ENCODE results near the gene CD47. TPM values are rescaled to one million over a fixed set of nuclear protein-coding genes. Genes with fewer than 3 reads are reported as not detected.

The CD47 gene
- total RNA-seq, 2 donors from 2014 or later = 68.1 to 101 TPM

GRCh38 chr3:108122276-108122675 is 31.4 kb upstream of the CD47 start:
- H3K27ac ChIP-seq = no peak overlapping the region
- intact Hi-C loops (cut with DNase I) = no loop called here
- H3K27me3 ChIP-seq = no peaks in the 10 kb centered on the region
- TF ChIP-seq, protein P1, sequence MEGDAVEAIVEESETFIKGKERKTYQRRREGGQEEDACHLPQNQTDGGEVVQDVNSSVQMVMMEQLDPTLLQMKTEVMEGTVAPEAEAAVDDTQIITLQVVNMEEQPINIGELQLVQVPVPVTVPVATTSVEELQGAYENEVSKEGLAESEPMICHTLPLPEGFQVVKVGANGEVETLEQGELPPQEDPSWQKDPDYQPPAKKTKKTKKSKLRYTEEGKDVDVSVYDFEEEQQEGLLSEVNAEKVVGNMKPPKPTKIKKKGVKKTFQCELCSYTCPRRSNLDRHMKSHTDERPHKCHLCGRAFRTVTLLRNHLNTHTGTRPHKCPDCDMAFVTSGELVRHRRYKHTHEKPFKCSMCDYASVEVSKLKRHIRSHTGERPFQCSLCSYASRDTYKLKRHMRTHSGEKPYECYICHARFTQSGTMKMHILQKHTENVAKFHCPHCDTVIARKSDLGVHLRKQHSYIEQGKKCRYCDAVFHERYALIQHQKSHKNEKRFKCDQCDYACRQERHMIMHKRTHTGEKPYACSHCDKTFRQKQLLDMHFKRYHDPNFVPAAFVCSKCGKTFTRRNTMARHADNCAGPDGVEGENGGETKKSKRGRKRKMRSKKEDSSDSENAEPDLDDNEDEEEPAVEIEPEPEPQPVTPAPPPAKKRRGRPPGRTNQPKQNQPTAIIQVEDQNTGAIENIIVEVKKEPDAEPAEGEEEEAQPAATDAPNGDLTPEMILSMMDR (IDR thresholded peaks at IDR 0.05) = no peak
- no peak overlapping the region for H3K4me3 ChIP-seq
- no peaks in the 10 kb centered on the region for H3K36me3 ChIP-seq
- no peak overlapping the region for H3K9ac ChIP-seq (ENCODE audit: low read depth in 2 of 2, low read length in 2 of 2)
- H3K9me3 ChIP-seq = no peaks in the 10 kb centered on the region
- no peak for DNase-seq
- H3K4me1 ChIP-seq = no peaks in the 10 kb centered on the region

- intact Hi-C loops (cut with DNase I) = no loop called here
- Histone ChIP-seq H3K9ac (ENCODE audit: low read depth in 2 of 2, low read length in 2 of 2) (no peak overlapping the region), H3K27me3 (no peaks in the 10 kb centered on the region), H3K4me1 (no peaks in the 10 kb centered on the region), H3K36me3 (no peaks in the 10 kb centered on the region), H3K27ac (no peak overlapping the region), H3K4me3 (no peak overlapping the region), H3K9me3 (no peaks in the 10 kb centered on the region)
- no peak for DNase-seq
- TF ChIP-seq, protein P1 (IDR thresholded peaks at IDR 0.05) = no peak
Observed at GRCh38 chr3:108119398-108120104, 28.7 kb upstream of the CD47 start.

- no peaks in the 10 kb centered on the region for H3K9me3 ChIP-seq
- no peaks in the 10 kb centered on the region for H3K4me1 ChIP-seq
- no peaks in the 10 kb centered on the region for H3K27me3 ChIP-seq
- H3K27ac ChIP-seq = no peak overlapping the region
- intact Hi-C loops (cut with DNase I) = no loop called here
- DNase-seq = no peak
- no peaks in the 10 kb centered on the region for H3K36me3 ChIP-seq
- no peak overlapping the region for H3K9ac ChIP-seq (ENCODE audit: low read depth in 2 of 2, low read length in 2 of 2)
- H3K4me3 ChIP-seq = no peak overlapping the region
- TF ChIP-seq, protein P1 (IDR thresholded peaks at IDR 0.05) = no peak
Observed at GRCh38 chr3:108118038-108118768, 27.4 kb upstream of the CD47 start.

DNA sequence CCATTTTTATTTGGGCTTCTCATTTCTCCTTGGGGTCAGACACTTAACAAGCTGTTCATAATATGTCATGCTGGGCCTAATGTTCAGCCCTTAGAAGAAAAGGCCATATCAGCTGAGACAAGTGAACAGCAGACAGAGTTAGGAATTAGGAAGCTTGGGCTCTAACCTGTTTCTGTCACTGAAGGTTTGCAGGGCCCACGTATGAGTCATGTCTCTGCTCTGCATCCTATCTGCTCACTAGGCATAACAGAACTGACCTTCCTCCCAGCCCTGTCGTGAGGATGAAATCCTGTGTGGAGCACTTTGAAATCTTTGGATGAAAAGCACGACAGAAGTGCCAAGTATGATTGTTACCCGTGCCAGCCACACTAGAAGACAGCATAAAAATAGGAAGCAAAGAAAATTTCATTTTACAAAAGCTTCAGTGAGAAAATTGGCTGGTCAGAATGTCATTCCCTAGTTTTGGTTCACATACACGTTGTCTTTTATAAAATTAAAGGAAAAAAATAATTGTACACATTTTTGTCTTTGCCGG is 26.5 kb upstream of the CD47 start:
- Histone ChIP-seq H3K4me1 (no peaks in the 10 kb centered on the region), H3K9me3 (no peaks in the 10 kb centered on the region), H3K27me3 (no peaks in the 10 kb centered on the region), H3K4me3 (no peak overlapping the region), H3K9ac (ENCODE audit: low read depth in 2 of 2, low read length in 2 of 2) (no peak overlapping the region), H3K27ac (no peak overlapping the region), H3K36me3 (no peaks in the 10 kb centered on the region)
- intact Hi-C loops (cut with DNase I) = no loop called here
- TF ChIP-seq, protein P1 (IDR thresholded peaks at IDR 0.05) = no peak
- DNase-seq = no peak

DNA sequence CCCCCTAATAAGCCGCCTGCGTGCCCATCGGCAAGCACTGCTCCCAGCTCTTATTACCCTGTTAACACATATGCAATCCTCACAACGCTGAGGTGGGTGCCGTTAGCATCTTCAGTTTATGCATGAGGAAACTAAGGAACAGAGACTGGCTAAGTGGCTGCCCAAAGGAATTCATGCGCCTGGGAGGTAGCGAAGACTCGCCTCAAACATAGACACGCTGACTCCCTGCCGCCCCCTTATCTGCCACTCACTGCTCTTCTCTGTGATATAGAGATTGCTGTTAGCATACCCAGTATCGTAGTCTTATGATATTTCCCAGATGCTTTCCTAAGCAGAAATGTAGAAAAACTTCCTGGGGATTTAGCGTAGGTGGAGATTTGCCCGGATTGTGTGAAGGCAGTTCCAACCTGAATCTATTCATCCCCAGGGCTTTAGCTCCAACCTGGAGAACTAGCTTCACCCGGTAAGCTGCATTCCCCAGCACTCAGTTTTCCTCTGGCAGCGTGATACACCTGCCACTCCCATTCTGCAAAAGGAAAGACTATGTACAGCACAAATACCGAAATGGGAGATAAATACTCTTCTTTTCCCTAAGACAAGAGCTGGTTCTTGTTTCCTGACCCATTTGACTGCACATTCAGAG is 23.7 kb upstream of the CD47 start:
- Histone ChIP-seq H3K27ac (no peak overlapping the region), H3K9me3 (no peaks in the 10 kb centered on the region), H3K9ac (ENCODE audit: low read depth in 2 of 2, low read length in 2 of 2) (no peak overlapping the region), H3K36me3 (no peaks in the 10 kb centered on the region), H3K4me1 (no peaks in the 10 kb centered on the region), H3K4me3 (no peak overlapping the region), H3K27me3 (no peaks in the 10 kb centered on the region)
- TF ChIP-seq, protein P1 (IDR thresholded peaks at IDR 0.05) = no peak
- intact Hi-C loops (cut with DNase I) = no loop called here
- no peak for DNase-seq
